Dendritic cell treated with granulocyte-macrophage colony-stimulating factor and Interleukin-4, amounts not matched to agents 40 ng/mL and 50 ng/mL, for 4 days (primary cell): ENCODE results near the gene IER3.
"Not testable (repeated sequence)": the region's sequence is repeated elsewhere in the genome, so short reads cannot be mapped to it uniquely, and the experiment has no call there.

Source experiments
- H3K27ac Mint-ChIP-seq: one replicate; pipeline ENCODE4 v1.8.0; 2022; ENCODE audit warnings: mild to moderate bottlenecking, mixed read lengths
- H3K27me3 Mint-ChIP-seq: one replicate; pipeline ENCODE4 v1.8.0; 2022; ENCODE audit warnings: mild to moderate bottlenecking, mixed read lengths
- H3K36me3 Mint-ChIP-seq: one replicate; pipeline ENCODE4 v1.8.0; 2022; ENCODE audit warnings: low read depth, mixed read lengths
- H3K4me1 Mint-ChIP-seq: one replicate; pipeline ENCODE4 v1.8.0; 2022; ENCODE audit warnings: low read depth, mixed read lengths
- H3K4me3 Mint-ChIP-seq: one replicate; pipeline ENCODE4 v1.8.0; 2022; ENCODE audit warnings: mild to moderate bottlenecking, moderate library complexity, mixed read lengths
- H3K9me3 Mint-ChIP-seq: one replicate; pipeline ENCODE4 v1.8.0; 2022; ENCODE audit warnings: mixed read lengths
- intact Hi-C: fragments of 100-400 bp; cut with micrococcal nuclease; formaldehyde crosslinking; loops from one replicate; pipeline ENCODE4 v1.15.0; 2022

The IER3 gene

GRCh38 chr6:30776390-30777154, 32.2 kb upstream of the IER3 start:
- Mint-ChIP-seq H3K27me3 (peaks cover 1% of the 10 kb centered on the region), H3K36me3 (no peaks in the 10 kb centered on the region), H3K4me3 (no peak overlapping the region), H3K9me3 (no peaks in the 10 kb centered on the region), H3K27ac (peak overlapping the region; percentile 56), H3K4me1 (peaks cover 73% of the 10 kb centered on the region)
- intact Hi-C loops: no loop called here

- H3K4me1 Mint-ChIP-seq: peaks cover 70% of the 10 kb centered on the region
- intact Hi-C loops: no loop called here
- no peaks in the 10 kb centered on the region for H3K9me3 Mint-ChIP-seq
- no peak overlapping the region for H3K27ac Mint-ChIP-seq
- H3K36me3 Mint-ChIP-seq: no peaks in the 10 kb centered on the region
- no peak overlapping the region for H3K4me3 Mint-ChIP-seq
- H3K27me3 Mint-ChIP-seq: peaks cover 1% of the 10 kb centered on the region
These were observed 30.8 kb upstream of the IER3 start for GRCh38 chr6:30775104-30775503.

- Mint-ChIP-seq H3K27me3 (peaks cover 1% of the 10 kb centered on the region), H3K27ac (no peak overlapping the region), H3K9me3 (no peaks in the 10 kb centered on the region), H3K4me3 (no peak overlapping the region), H3K4me1 (peaks cover 70% of the 10 kb centered on the region), H3K36me3 (no peaks in the 10 kb centered on the region)
- intact Hi-C loops: no loop called here
These were observed 30.4 kb upstream of the IER3 start for GRCh38 chr6:30774701-30775100.

- Mint-ChIP-seq H3K27ac (peak overlapping the region; percentile 25), H3K9me3 (no peaks in the 10 kb centered on the region), H3K27me3 (peaks cover 7% of the 10 kb centered on the region), H3K4me3 (no peak overlapping the region), H3K36me3 (no peaks in the 10 kb centered on the region), H3K4me1 (peaks cover 73% of the 10 kb centered on the region)
- intact Hi-C loops: no loop called here
These were observed 26.2 kb upstream of the IER3 start for GRCh38 chr6:30770592-30770991.

- H3K27me3 Mint-ChIP-seq: peaks cover 7% of the 10 kb centered on the region
- H3K4me3 Mint-ChIP-seq: no peak overlapping the region
- peak overlapping the region; percentile 61 for H3K27ac Mint-ChIP-seq
- peaks cover 73% of the 10 kb centered on the region for H3K4me1 Mint-ChIP-seq
- H3K9me3 Mint-ChIP-seq: no peaks in the 10 kb centered on the region
- H3K36me3 Mint-ChIP-seq: no peaks in the 10 kb centered on the region
- intact Hi-C loops: no loop called here
These were observed 25.6 kb upstream of the IER3 start for GRCh38 chr6:30769853-30770524.

GRCh38 chr6:30769088-30769852, 24.9 kb upstream of the IER3 start:
- Mint-ChIP-seq H3K4me1 (peaks cover 76% of the 10 kb centered on the region), H3K27ac (peak overlapping the region; percentile 61), H3K27me3 (peaks cover 10% of the 10 kb centered on the region), H3K36me3 (no peaks in the 10 kb centered on the region), H3K4me3 (peak overlapping the region; percentile 58), H3K9me3 (no peaks in the 10 kb centered on the region)
- intact Hi-C loops: no loop called here

- H3K9me3 Mint-ChIP-seq: no peaks in the 10 kb centered on the region
These were observed 24.3 kb upstream of the IER3 start for GRCh38 chr6:30768634-30769087.

GRCh38 chr6:30767944-30768301, 23.6 kb upstream of the IER3 start:
- Mint-ChIP-seq H3K36me3 (no peaks in the 10 kb centered on the region), H3K9me3 (no peaks in the 10 kb centered on the region), H3K4me1 (peaks cover 74% of the 10 kb centered on the region), H3K4me3 (no peak overlapping the region), H3K27ac (no peak overlapping the region), H3K27me3 (peaks cover 14% of the 10 kb centered on the region)
- intact Hi-C loops: no loop called here

More at GRCh38 chr6:30768634-30769087, 24.3 kb upstream of the IER3 start:
- H3K4me1 Mint-ChIP-seq: peaks cover 76% of the 10 kb centered on the region
- H3K27me3 Mint-ChIP-seq: peaks cover 14% of the 10 kb centered on the region
- peak overlapping the region; percentile 61 for H3K27ac Mint-ChIP-seq
- H3K4me3 Mint-ChIP-seq: peak overlapping the region; percentile 58
- H3K36me3 Mint-ChIP-seq: no peaks in the 10 kb centered on the region
- intact Hi-C loops: no loop called here

GRCh38 chr6:30767158-30767943, 23.0 kb upstream of the IER3 start:
- H3K27me3 Mint-ChIP-seq: peaks cover 13% of the 10 kb centered on the region
- H3K4me1 Mint-ChIP-seq: peaks cover 69% of the 10 kb centered on the region
- no peak overlapping the region for H3K27ac Mint-ChIP-seq
- no peaks in the 10 kb centered on the region for H3K36me3 Mint-ChIP-seq
- H3K9me3 Mint-ChIP-seq: no peaks in the 10 kb centered on the region
- H3K4me3 Mint-ChIP-seq: no peak overlapping the region
- intact Hi-C loops: no loop called here

GRCh38 chr6:30766461-30767157, 22.3 kb upstream of the IER3 start:
- peak overlapping the region; percentile 17 for H3K27ac Mint-ChIP-seq
- H3K4me1 Mint-ChIP-seq: peaks cover 65% of the 10 kb centered on the region
- no peaks in the 10 kb centered on the region for H3K9me3 Mint-ChIP-seq
- H3K4me3 Mint-ChIP-seq: no peak overlapping the region
- intact Hi-C loops: no loop called here
- H3K36me3 Mint-ChIP-seq: no peaks in the 10 kb centered on the region
- peaks cover 13% of the 10 kb centered on the region for H3K27me3 Mint-ChIP-seq

GRCh38 chr6:30765495-30765894, 21.1 kb upstream of the IER3 start:
- H3K36me3 Mint-ChIP-seq, intact Hi-C loops, H3K4me3 Mint-ChIP-seq, H3K27ac Mint-ChIP-seq, H3K9me3 Mint-ChIP-seq: not testable (repeated sequence)
- peaks cover 13% of the 10 kb centered on the region for H3K27me3 Mint-ChIP-seq
- H3K4me1 Mint-ChIP-seq: peaks cover 65% of the 10 kb centered on the region

- H3K9me3 Mint-ChIP-seq, H3K4me3 Mint-ChIP-seq, intact Hi-C loops, H3K36me3 Mint-ChIP-seq: not testable (repeated sequence)
- Mint-ChIP-seq H3K4me1 (peaks cover 65% of the 10 kb centered on the region), H3K27ac (peak overlapping the region; percentile 65), H3K27me3 (peaks cover 13% of the 10 kb centered on the region)
These were observed 20.2 kb upstream of the IER3 start for GRCh38 chr6:30764490-30765043.
